H1 (cell line): Measurements from ENCODE around the gene MITF. TPM values are rescaled to one million over a fixed set of nuclear protein-coding genes. Genes with fewer than 3 reads are reported as not detected.

ENCODE experiments used
- CTCF ChIA-PET: fragments of 300-600 bp; sonication (Branson Sonifier 250); formaldehyde crosslinking; loops from one replicate; lab custom pipeline; 2021; ENCODE audit not compliant: partially characterized antibody; lab: Charles Lee
- POLR2A ChIA-PET: fragments of 300-600 bp; sonication (Branson Sonifier 250); formaldehyde crosslinking; loops from one replicate; lab custom pipeline; 2021; ENCODE audit warnings: inconsistent platforms; ENCODE audit not compliant: partially characterized antibody; lab: Charles Lee
- DNase-seq, 2 experiments: peaks; one replicate each; pipeline versions ENCODE4 v3.0.0 to v3.0.0-alpha.2; 2010 to 2022; ENCODE audit warnings: low spot score in 2 of 2, low read depth in 1 of 2, mixed read lengths in 1 of 2
- FAIRE-seq: peaks from 2 replicates; lab custom pipeline; 2011; peaks lifted over from hg19 to GRCh38; lab: Jason Lieb, UNC
- H2AFZ ChIP-seq: 2 replicates; pipeline ENCODE4 v1.8.1; 2012; ENCODE audit warnings: low read length, inconsistent platforms
- H2AK5ac ChIP-seq: 2 replicates; pipeline ENCODE4 v1.6.1; 2013; ENCODE audit warnings: low read depth, low read length
- H2BK120ac ChIP-seq: replicated peaks from 2 replicates; pipeline ENCODE3; 2013; ENCODE audit warnings: low read depth, low read length, inconsistent platforms
- H2BK12ac ChIP-seq: 2 replicates; pipeline ENCODE4 v1.6.1; 2013; ENCODE audit warnings: low read depth, low read length
- H2BK15ac ChIP-seq: 2 replicates; pipeline ENCODE4 v1.6.1; 2013; ENCODE audit warnings: low read length
- H2BK20ac ChIP-seq: 2 replicates; pipeline ENCODE4 v1.6.1; 2013; ENCODE audit warnings: low read length
- H2BK5ac ChIP-seq: 2 replicates; pipeline ENCODE4 v1.6.1; 2013; ENCODE audit warnings: low read depth, low read length
- H3K14ac ChIP-seq: 2 replicates; pipeline ENCODE4 v1.6.1; 2013; ENCODE audit warnings: inconsistent platforms; ENCODE audit not compliant: insufficient read length
- H3K18ac ChIP-seq: 2 replicates; pipeline ENCODE4 v1.6.1; 2013; ENCODE audit warnings: low read length; ENCODE audit errors: extremely low read depth
- H3K23ac ChIP-seq: 2 replicates; pipeline ENCODE4 v1.6.1; 2013; ENCODE audit warnings: inconsistent platforms; ENCODE audit not compliant: insufficient read length
- H3K23me2 ChIP-seq: 2 replicates; pipeline ENCODE4 v1.6.1; 2013; ENCODE audit warnings: low read depth, low read length
- H3K27ac ChIP-seq: 2 replicates; pipeline ENCODE4 v1.6.1; 2011; ENCODE audit warnings: low read depth, low read length, inconsistent platforms
- H3K27me3 ChIP-seq, 4 experiments: replicated peaks in 1 of 4; 1 replicate in 1 of 4; 2 replicates in 3 of 4; pipeline versions ENCODE4 v1.6.1 to v1.8.1; 2011 to 2013; ENCODE audit warnings: low read length in 3 of 4, mild to moderate bottlenecking in 3 of 4, inconsistent platforms in 2 of 4, mixed read lengths in 2 of 4, moderate library complexity in 1 of 4; ENCODE audit not compliant: control insufficient read depth in 3 of 4, insufficient read depth in 3 of 4; ENCODE audit errors: extremely low read depth in 1 of 4
- H3K36me3 ChIP-seq, 4 experiments: 2 replicates each; pipeline versions ENCODE4 v1.6.1 to v1.8.1; 2011 to 2013; ENCODE audit warnings: mild to moderate bottlenecking in 4 of 4, low read length in 3 of 4, moderate library complexity in 2 of 4, control low read depth in 1 of 4, inconsistent platforms in 1 of 4; ENCODE audit not compliant: insufficient read depth in 4 of 4, control insufficient read depth in 2 of 4
- H3K4ac ChIP-seq: replicated peaks from 2 replicates; pipeline ENCODE3; 2013; ENCODE audit warnings: low read length, low read depth, mixed read lengths, inconsistent platforms; ENCODE audit not compliant: insufficient read length
- H3K4me1 ChIP-seq, 4 experiments: replicated peaks in 1 of 4; 1 replicate in 1 of 4; 2 replicates in 3 of 4; pipeline versions ENCODE4 v1.6.1 to v1.8.1; 2011 to 2013; ENCODE audit warnings: low read length in 3 of 4, inconsistent platforms in 2 of 4, mixed read lengths in 1 of 4; ENCODE audit not compliant: insufficient read depth in 4 of 4, control insufficient read depth in 3 of 4
- H3K4me2 ChIP-seq, 2 experiments: 2 replicates each; pipeline versions ENCODE4 v1.6.1 to v1.8.1; 2011 to 2013; ENCODE audit warnings: low read depth in 2 of 2, low read length in 2 of 2, control low read depth in 1 of 2, inconsistent platforms in 1 of 2, mild to moderate bottlenecking in 1 of 2; ENCODE audit not compliant: insufficient read depth in 1 of 2
- H3K4me3 ChIP-seq, 4 experiments: fragments of 200-600, 300-600 bp in 1 of 4; sonication (generic), shearing (Covaris generic), sonication (Bioruptor Twin) in 1 of 4; 2 replicates each; pipeline versions ENCODE4 v1.5.1 to v1.8.1; 2011 to 2016; ENCODE audit warnings: low read length in 4 of 4, low read depth in 3 of 4, control low read depth in 2 of 4, inconsistent platforms in 2 of 4, mild to moderate bottlenecking in 2 of 4, mixed read lengths in 1 of 4, moderate library complexity in 1 of 4; ENCODE audit not compliant: insufficient read depth in 2 of 4; ENCODE audit errors: extremely low read depth in 1 of 4
- H3K56ac ChIP-seq: replicated peaks from 2 replicates; pipeline ENCODE3; 2013; ENCODE audit warnings: low read depth, mild to moderate bottlenecking, mixed read lengths, low read length, inconsistent platforms; ENCODE audit not compliant: insufficient read length
- H3K79me1 ChIP-seq: 2 replicates; pipeline ENCODE4 v1.6.1; 2013; ENCODE audit warnings: low read depth, low read length, control low read depth
- H3K79me2 ChIP-seq, 2 experiments: 2 replicates each; pipeline versions ENCODE4 v1.6.1 to v1.8.1; 2012 to 2013; ENCODE audit warnings: low read length in 2 of 2, mild to moderate bottlenecking in 2 of 2, inconsistent platforms in 1 of 2; ENCODE audit not compliant: insufficient read depth in 2 of 2, control insufficient read depth in 1 of 2
- H3K9ac ChIP-seq, 4 experiments: replicated peaks in 1 of 4; 1 replicate in 1 of 4; 2 replicates in 3 of 4; pipeline versions ENCODE4 v1.6.1 to v1.8.1; 2011 to 2013; ENCODE audit warnings: low read depth in 3 of 4, low read length in 3 of 4, control low read depth in 2 of 4, mild to moderate bottlenecking in 2 of 4, moderate library complexity in 2 of 4, inconsistent platforms in 1 of 4; ENCODE audit errors: extremely low read depth in 1 of 4
- H3K9me3 ChIP-seq, 2 experiments: 2 replicates each; pipeline versions ENCODE4 v1.6.1 to v1.8.1; 2012 to 2013; ENCODE audit warnings: mild to moderate bottlenecking in 2 of 2, moderate library complexity in 2 of 2, control low read depth in 1 of 2, inconsistent platforms in 1 of 2, low read depth in 1 of 2, low read length in 1 of 2, mixed read lengths in 1 of 2; ENCODE audit not compliant: insufficient read depth in 2 of 2
- H4K20me1 ChIP-seq, 2 experiments: replicated peaks in 1 of 2; 2 replicates each; pipeline versions ENCODE3 to v1.8.1; 2011 to 2013; ENCODE audit warnings: inconsistent platforms in 2 of 2, low read length in 2 of 2, mild to moderate bottlenecking in 1 of 2; ENCODE audit not compliant: insufficient read depth in 2 of 2, control insufficient read depth in 1 of 2
- H4K5ac ChIP-seq: 2 replicates; pipeline ENCODE4 v1.6.1; 2013; ENCODE audit warnings: low read length, low read depth, mixed read lengths, inconsistent platforms; ENCODE audit not compliant: insufficient read length
- H4K8ac ChIP-seq: 2 replicates; pipeline ENCODE4 v1.8.0; 2013; ENCODE audit warnings: mild to moderate bottlenecking, moderate library complexity, low read length, inconsistent platforms; ENCODE audit not compliant: insufficient read depth; ENCODE audit errors: extremely low read depth
- H4K91ac ChIP-seq: replicated peaks from 2 replicates; pipeline ENCODE3; 2013; ENCODE audit warnings: low read length, mixed read lengths, inconsistent platforms; ENCODE audit not compliant: insufficient read length
- BACH1 ChIP-seq: IDR thresholded peaks from 2 replicates; pipeline ENCODE4 v1.6.1; 2012; ENCODE audit warnings: low read length, improper control_type of control experiment
- CBX8 ChIP-seq: fragments of 300-800, 300-1000 bp; sonication (generic); IDR thresholded peaks from 2 replicates; pipeline ENCODE4 v1.7.1; 2016; ENCODE audit warnings: low read depth, low read length, borderline replicate concordance
- KDM1A ChIP-seq: fragments of 200-600, 300-600 bp; sonication (generic); IDR thresholded peaks from 2 replicates; pipeline ENCODE4 v1.7.1; 2016; ENCODE audit warnings: mild to moderate bottlenecking, low read length, borderline replicate concordance
- MAX ChIP-seq: IDR thresholded peaks from 2 replicates; pipeline ENCODE4 v1.6.1; 2012; ENCODE audit warnings: inconsistent platforms
- WGBS, 2 experiments: shearing (Covaris generic) in 1 of 2; methylation state at CpG; one replicate each; pipeline versions ENCODE4 v1.1.6 to v1.1.7; 2013 to 2015; ENCODE audit warnings: low lambda C conversion rate in 2 of 2, mixed read lengths in 2 of 2, inconsistent platforms in 1 of 2, low coverage in 1 of 2, missing lambda C conversion rate in 1 of 2; ENCODE audit not compliant: insufficient replicate concordance in 2 of 2, insufficient coverage in 1 of 2, insufficient read length in 1 of 2; ENCODE audit errors: extremely low coverage in 1 of 2, missing lambda C conversion rate in 1 of 2; 5-methylcytosine and 5-hydroxymethylcytosine counted together
- polyA plus RNA-seq, 7 experiments: library from polyadenylated mRNA; depleted of rRNA in 3 of 7; stranded (reverse) in 5 of 7; unstranded in 2 of 7; fragments of >200 nt in 5 of 7; fragments of 200-250 nt in 2 of 7; gene quantifications; 1 replicate in 5 of 7; 2 replicates in 1 of 7; 4 replicates in 1 of 7; pipeline versions ENCODE4 v1.2.1 to v1.2.3, GENCODE V29; 2011 to 2013; ENCODE audit warnings: missing spikeins in 2 of 7, mixed read lengths in 2 of 7
- total RNA-seq: library from RNA; stranded (reverse); fragmentation: NEBNext Ultra II Directional; extraction: Animal tissue kit (Norgen Biotek cat#: 25700); gene quantifications from 2 replicates; pipeline ENCODE4 v1.2.1, GENCODE V29; 2021

The MITF gene
- total and polyA plus RNA-seq, 2 of the 8 experiments (the other 6 are each of a cell fraction or from before 2014, with no cell fraction given): 0.53 to 1.4 TPM

- Histone ChIP-seq H3K36me3 (no peaks in the 10 kb centered on the region), H2BK12ac (no peak overlapping the region), H3K4me3 (no peak overlapping the region), H4K20me1 (no peaks in the 10 kb centered on the region), H3K9me3 (no peaks in the 10 kb centered on the region), H2BK15ac (no peak overlapping the region), H3K14ac (no peak overlapping the region), H2BK5ac (no peak overlapping the region), H3K9ac (no peak overlapping the region), H4K91ac (no peak overlapping the region), H3K27ac (no peak overlapping the region), H2BK20ac (no peak overlapping the region), H2AFZ (no peak overlapping the region), H3K56ac (no peak overlapping the region), H3K27me3 (no peaks in the 10 kb centered on the region), H3K4ac (no peak overlapping the region), H3K23ac (no peak overlapping the region), H2BK120ac (no peak overlapping the region), H3K79me2 (no peaks in the 10 kb centered on the region), H3K4me2 (no peak overlapping the region), H4K8ac (no peak overlapping the region), H3K23me2 (no peaks in the 10 kb centered on the region), H2AK5ac (no peak overlapping the region), H3K4me1 (peaks cover 0 to 2% (median 0%) of the 10 kb centered on the region in 4 experiments; a peak in 1 of 7 replicates), H4K5ac (no peak overlapping the region), H3K79me1 (no peaks in the 10 kb centered on the region), H3K18ac (no peak overlapping the region)
- FAIRE-seq (no peak), DNase-seq (no peak)
- POLR2A ChIA-PET: no interaction called here
- 91% methylated on average over 5 of the region's 5 CpGs; no CpG with 5 or more reads in 1 of the 2 experiments for WGBS, 2 experiments
- TF ChIP-seq BACH1: no peak
- TF ChIP-seq MAX: no peak
- TF ChIP-seq CBX8: no peak
- TF ChIP-seq KDM1A: no peak
- CTCF ChIA-PET: no interaction called here
Observed at GRCh38 chr3:69767571-69767970, 28.3 kb downstream of the MITF start.
